ENCODE measurements around the gene COL19A1.

COL19A1 gene

GRCh38 chr6:69863766-69864165 lies 2.6 kb upstream of the COL19A1 start:
- no peak overlapping the region for H3K4me3 ChIP-seq (ENCODE audit: insufficient read depth, low read length, poor library complexity, severe bottlenecking)
- H3F3A ChIP-seq (ENCODE audit: insufficient read depth), result no peaks in the 10 kb centered on the region
- no peaks in the 10 kb centered on the region for H3K79me2 ChIP-seq (ENCODE audit: insufficient read depth, low read length)
- no peaks in the 10 kb centered on the region for H4K20me1 ChIP-seq (ENCODE audit: low read depth, low read length)
- no peaks in the 10 kb centered on the region; the same call in 1 of the 2 replicates for H3K27me3 ChIP-seq (ENCODE audit: low read length)
- no peak overlapping the region for H3K9ac ChIP-seq (ENCODE audit: low read length)
- no peaks in the 10 kb centered on the region for H3K9me3 ChIP-seq (ENCODE audit: insufficient read depth, low read length)
- H3K27ac ChIP-seq (ENCODE audit: low read depth, low read length), result no peak overlapping the region
- H3K4me2 ChIP-seq (ENCODE audit: low read depth, low read length, poor library complexity, severe bottlenecking), result no peak overlapping the region
- H3K36me3 ChIP-seq (ENCODE audit: low read length), result no peaks in the 10 kb centered on the region
- H2AFZ ChIP-seq (ENCODE audit: low read depth, low read length, severe bottlenecking), result no peak overlapping the region
- TF ChIP-seq, protein P1, sequence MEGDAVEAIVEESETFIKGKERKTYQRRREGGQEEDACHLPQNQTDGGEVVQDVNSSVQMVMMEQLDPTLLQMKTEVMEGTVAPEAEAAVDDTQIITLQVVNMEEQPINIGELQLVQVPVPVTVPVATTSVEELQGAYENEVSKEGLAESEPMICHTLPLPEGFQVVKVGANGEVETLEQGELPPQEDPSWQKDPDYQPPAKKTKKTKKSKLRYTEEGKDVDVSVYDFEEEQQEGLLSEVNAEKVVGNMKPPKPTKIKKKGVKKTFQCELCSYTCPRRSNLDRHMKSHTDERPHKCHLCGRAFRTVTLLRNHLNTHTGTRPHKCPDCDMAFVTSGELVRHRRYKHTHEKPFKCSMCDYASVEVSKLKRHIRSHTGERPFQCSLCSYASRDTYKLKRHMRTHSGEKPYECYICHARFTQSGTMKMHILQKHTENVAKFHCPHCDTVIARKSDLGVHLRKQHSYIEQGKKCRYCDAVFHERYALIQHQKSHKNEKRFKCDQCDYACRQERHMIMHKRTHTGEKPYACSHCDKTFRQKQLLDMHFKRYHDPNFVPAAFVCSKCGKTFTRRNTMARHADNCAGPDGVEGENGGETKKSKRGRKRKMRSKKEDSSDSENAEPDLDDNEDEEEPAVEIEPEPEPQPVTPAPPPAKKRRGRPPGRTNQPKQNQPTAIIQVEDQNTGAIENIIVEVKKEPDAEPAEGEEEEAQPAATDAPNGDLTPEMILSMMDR (IDR thresholded peaks at IDR 0.05; ENCODE audit: insufficient read depth, low read length, poor library complexity, severe bottlenecking), result no peak
- H3K9me2 ChIP-seq (replicated peaks; ENCODE audit: insufficient read depth, low read length), result no peaks in the 10 kb centered on the region

GRCh38 chr6:69865126-69865525 lies 1.2 kb upstream of the COL19A1 start:
- no peak overlapping the region for H3K9ac ChIP-seq (ENCODE audit: low read length)
- no peak overlapping the region for H3K4me2 ChIP-seq (ENCODE audit: low read depth, low read length, poor library complexity, severe bottlenecking)
- no peak overlapping the region for H2AFZ ChIP-seq (ENCODE audit: low read depth, low read length, severe bottlenecking)
- H3K9me3 ChIP-seq (ENCODE audit: insufficient read depth, low read length), result no peaks in the 10 kb centered on the region
- H3K27me3 ChIP-seq (ENCODE audit: low read length), result no peaks in the 10 kb centered on the region; the same call in 1 of the 2 replicates
- no peaks in the 10 kb centered on the region for H3K36me3 ChIP-seq (ENCODE audit: low read length)
- no peaks in the 10 kb centered on the region for H3F3A ChIP-seq (ENCODE audit: insufficient read depth)
- no peak overlapping the region for H3K4me3 ChIP-seq (ENCODE audit: insufficient read depth, low read length, poor library complexity, severe bottlenecking)
- H3K9me2 ChIP-seq (replicated peaks; ENCODE audit: insufficient read depth, low read length), result no peaks in the 10 kb centered on the region
- no peaks in the 10 kb centered on the region for H4K20me1 ChIP-seq (ENCODE audit: low read depth, low read length)
- TF ChIP-seq EZH2phosphoT487 (conservative IDR thresholded peaks at IDR 0.05; ENCODE audit: low read length), result no peak
- no peak overlapping the region for H3K27ac ChIP-seq (ENCODE audit: low read depth, low read length)
- H3K79me2 ChIP-seq (ENCODE audit: insufficient read depth, low read length), result no peaks in the 10 kb centered on the region

GRCh38 chr6:69866770-69867638 lies 648 bp downstream of the COL19A1 start:
- Histone ChIP-seq H3K27ac (ENCODE audit: low read depth, low read length) (no peak overlapping the region), H4K20me1 (ENCODE audit: low read depth, low read length) (no peaks in the 10 kb centered on the region), H3K79me2 (ENCODE audit: insufficient read depth, low read length) (no peaks in the 10 kb centered on the region), H3K9ac (ENCODE audit: low read length) (peak overlapping the region; percentile 36), H3K4me3 (ENCODE audit: insufficient read depth, low read length, poor library complexity, severe bottlenecking) (peak overlapping the region; percentile 58), H3K36me3 (ENCODE audit: low read length) (no peaks in the 10 kb centered on the region), H3K9me3 (ENCODE audit: insufficient read depth, low read length) (no peaks in the 10 kb centered on the region), H2AFZ (ENCODE audit: low read depth, low read length, severe bottlenecking) (peak overlapping the region; percentile 81), H3F3A (ENCODE audit: insufficient read depth) (no peaks in the 10 kb centered on the region), H3K4me2 (ENCODE audit: low read depth, low read length, poor library complexity, severe bottlenecking) (peak overlapping the region; percentile 82), H3K9me2 (replicated peaks; ENCODE audit: insufficient read depth, low read length) (no peaks in the 10 kb centered on the region), H3K27me3 (ENCODE audit: low read length) (no peaks in the 10 kb centered on the region; the same call in 1 of the 2 replicates)
- TF ChIP-seq, protein P1 (IDR thresholded peaks at IDR 0.05; ENCODE audit: insufficient read depth, low read length, poor library complexity, severe bottlenecking), result peak; percentile 19
- TF ChIP-seq EZH2phosphoT487 (conservative IDR thresholded peaks at IDR 0.05; ENCODE audit: low read length), result no peak

- H3K9ac ChIP-seq (ENCODE audit: low read length), result peak overlapping the region; percentile 36
- no peaks in the 10 kb centered on the region for H3K9me3 ChIP-seq (ENCODE audit: insufficient read depth, low read length)
- H3K36me3 ChIP-seq (ENCODE audit: low read length), result no peaks in the 10 kb centered on the region
- H3K4me2 ChIP-seq (ENCODE audit: low read depth, low read length, poor library complexity, severe bottlenecking), result peak overlapping the region; percentile 82
- no peaks in the 10 kb centered on the region for H3K79me2 ChIP-seq (ENCODE audit: insufficient read depth, low read length)
- H3K27me3 ChIP-seq (ENCODE audit: low read length), result no peaks in the 10 kb centered on the region; the same call in 1 of the 2 replicates
- H4K20me1 ChIP-seq (ENCODE audit: low read depth, low read length), result no peaks in the 10 kb centered on the region
- TF ChIP-seq EZH2phosphoT487 (conservative IDR thresholded peaks at IDR 0.05; ENCODE audit: low read length), result no peak
- TF ChIP-seq, protein P1 (IDR thresholded peaks at IDR 0.05; ENCODE audit: insufficient read depth, low read length, poor library complexity, severe bottlenecking), result no peak
- no peaks in the 10 kb centered on the region for H3F3A ChIP-seq (ENCODE audit: insufficient read depth)
- peak overlapping the region; percentile 58 for H3K4me3 ChIP-seq (ENCODE audit: insufficient read depth, low read length, poor library complexity, severe bottlenecking)
- H2AFZ ChIP-seq (ENCODE audit: low read depth, low read length, severe bottlenecking), result peak overlapping the region; percentile 44
- no peaks in the 10 kb centered on the region for H3K9me2 ChIP-seq (replicated peaks; ENCODE audit: insufficient read depth, low read length)
- H3K27ac ChIP-seq (ENCODE audit: low read depth, low read length), result no peak overlapping the region
Measured at GRCh38 chr6:69867639-69867976, 1.3 kb downstream of the COL19A1 start.

All from SU-DHL-6 (cell line).